ENCODE results near the gene GNAI2.

The GNAI2 gene

DNA sequence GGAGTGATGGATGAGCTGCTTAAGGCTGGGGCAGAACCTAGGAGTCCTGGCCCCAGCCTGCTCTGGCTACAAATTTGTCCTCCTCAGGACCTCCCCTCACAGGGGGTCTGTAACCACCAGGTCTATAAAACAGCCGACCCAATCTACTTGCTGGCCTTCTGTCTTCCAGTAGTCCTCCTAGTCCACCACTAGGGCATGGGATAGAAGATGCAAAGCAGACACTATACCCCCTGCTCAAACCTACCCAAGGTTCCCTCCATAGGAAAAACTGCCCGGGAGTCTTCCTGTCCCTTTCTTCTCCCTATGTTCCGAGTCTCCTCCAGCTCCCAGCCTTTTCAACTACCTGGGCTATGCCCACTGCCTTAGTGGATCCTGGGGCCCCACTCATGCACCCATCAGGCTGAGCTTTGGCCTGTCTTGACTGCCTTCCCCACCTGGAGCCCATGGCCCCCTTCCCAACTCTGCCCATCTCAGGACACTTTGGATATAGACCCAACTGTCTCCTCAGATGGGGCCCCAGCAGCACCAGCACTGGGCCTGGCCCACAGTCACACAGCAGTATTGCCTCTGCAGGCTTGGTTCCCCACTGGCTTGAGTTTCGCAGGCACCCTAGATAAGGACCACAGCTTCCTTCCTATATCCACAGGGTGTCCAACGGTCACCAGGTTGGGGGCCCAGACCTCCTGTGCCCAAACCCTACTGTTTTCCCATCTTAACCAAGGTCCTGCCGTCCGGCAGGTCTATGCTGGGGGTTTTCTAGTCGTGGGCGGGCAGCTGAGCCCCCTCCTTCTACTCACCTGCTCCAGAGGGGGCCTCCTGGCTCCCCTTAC is 62.1 kb downstream of the GNAI2 start:
- DNase-seq (ENCODE audit: low spot score): no peak

DNA sequence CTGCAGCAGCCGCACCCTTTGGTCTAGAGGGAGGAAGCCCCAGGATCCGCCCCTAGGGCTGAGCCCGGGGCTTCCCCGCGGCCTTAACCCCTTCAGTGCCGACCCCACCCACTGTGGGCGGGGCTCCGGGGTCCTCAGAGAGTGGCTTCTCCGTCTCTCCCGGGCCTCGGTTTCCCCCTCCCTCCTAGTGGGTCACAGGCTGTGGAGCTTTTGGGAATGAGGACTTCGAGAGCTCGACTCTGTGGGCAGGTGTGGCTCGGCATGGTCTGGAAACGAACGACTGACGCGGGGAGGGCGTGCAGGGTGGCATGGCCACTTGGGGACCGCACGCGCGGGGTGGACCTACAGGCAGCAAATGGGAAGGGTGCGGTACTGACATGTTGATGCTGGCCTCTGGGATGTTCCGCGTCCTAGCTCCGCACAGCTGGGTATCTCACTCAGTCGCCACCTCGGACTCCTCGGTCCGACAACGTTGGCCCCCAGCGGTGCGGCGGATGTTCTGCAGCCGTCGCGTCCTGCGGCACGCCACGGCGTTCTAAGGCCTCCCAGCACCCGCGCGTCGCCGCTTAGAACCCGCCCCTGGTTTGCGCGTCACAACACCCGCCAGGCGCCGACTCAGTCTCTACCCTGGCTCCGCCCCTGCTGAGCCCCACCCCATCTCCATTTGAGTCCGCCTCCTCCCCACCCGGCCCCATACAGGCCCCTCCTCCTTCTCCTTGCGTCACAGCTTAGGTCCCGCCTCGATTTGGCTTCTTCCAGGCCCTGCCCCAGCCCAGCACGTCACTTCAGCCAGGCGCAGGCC is 63.0 kb downstream of the GNAI2 start, which contains the start of the genes HYAL3 and NAA80:
HYAL3 (minus strand) TSS at position 570 of the 802 bp plus-strand sequence. CDS start 3,803 bp downstream, outside the sequence.
NAA80 (minus strand) TSS at position 570 of the 802 bp plus-strand sequence. CDS start 1,942 bp downstream, outside the sequence.
- peak; percentile 99 for DNase-seq (ENCODE audit: low spot score)

DNA sequence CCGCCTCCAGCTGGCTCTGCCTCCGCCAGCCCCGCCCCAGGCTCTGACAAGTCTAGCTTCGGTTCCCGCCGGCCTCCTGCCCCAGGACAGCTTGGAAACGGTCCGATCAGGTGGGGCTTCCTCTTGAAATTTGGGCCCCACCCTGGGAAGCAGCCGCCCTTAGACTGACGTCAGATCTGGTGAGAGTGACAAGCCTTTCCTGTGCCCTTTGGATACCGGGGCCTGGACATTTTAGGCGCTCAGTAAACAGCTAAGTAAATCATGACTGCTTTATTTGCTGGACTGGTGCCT is 63.6 kb downstream of the GNAI2 start:
- DNase-seq (ENCODE audit: low spot score): no peak

DNA sequence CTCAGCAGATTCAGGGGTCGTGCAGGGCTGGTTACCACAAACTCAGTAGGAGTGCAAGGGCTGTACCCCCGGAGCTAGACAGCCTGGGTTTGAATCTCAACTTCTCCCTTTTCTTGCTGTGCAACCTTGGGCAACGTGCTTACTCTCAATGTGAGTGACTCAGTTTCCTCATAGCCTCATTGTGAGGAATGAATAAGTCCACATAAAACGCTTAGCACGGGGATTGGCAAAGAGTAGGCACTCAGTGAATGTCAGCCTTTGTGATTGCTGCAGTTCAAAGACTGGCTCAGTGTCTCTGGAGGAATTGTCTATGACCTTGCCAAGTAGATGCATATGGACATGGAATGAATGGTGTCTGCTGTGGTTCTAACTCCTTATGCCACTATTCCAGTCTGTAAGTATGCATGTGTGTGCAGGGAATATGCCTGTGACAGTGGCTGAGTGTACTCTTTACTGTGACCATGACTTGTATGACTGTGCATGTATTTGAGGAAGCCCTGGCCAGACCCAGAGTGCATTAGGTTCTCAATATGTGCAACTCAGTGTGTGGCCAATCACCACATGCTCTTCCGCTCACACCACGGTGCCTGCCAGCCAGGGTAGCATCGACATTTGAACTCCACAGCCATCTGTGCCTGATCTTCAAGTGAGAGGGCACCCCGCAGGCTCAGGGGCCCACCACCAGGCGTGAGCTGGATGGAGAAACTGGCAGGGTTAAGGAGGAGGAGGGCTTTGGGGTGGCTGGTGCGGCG is 64.1 kb downstream of the GNAI2 start:
- peak; percentile 80 for DNase-seq (ENCODE audit: low spot score)

DNA sequence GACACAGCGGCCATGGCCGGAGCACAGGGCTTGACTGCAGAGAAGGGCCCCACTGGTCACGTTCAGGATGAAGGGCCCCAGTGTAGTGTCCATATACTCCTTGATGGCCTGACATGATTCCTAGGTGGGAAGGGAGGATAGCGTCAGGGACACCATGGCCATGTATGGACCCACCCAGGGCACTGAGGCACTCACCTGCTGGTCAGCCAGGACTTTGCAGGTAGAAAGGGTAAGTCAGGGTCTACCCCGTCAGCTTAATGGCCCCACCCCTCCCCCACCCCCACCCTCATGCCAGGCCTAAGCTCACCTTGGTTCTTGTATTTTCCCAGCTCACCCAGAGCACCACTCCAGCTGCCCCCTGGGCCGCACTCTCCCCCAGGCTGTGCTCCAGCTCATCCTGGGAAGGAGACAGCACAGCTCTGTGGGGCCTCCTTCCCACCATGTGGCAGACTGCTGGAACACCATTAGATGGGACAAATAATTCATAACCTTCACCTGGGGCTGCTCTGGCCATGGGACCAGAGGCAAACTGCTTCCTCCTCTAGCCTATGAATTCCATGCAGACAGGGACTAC is 64.8 kb downstream of the GNAI2 start:
- no peak for DNase-seq (ENCODE audit: low spot score)

DNA sequence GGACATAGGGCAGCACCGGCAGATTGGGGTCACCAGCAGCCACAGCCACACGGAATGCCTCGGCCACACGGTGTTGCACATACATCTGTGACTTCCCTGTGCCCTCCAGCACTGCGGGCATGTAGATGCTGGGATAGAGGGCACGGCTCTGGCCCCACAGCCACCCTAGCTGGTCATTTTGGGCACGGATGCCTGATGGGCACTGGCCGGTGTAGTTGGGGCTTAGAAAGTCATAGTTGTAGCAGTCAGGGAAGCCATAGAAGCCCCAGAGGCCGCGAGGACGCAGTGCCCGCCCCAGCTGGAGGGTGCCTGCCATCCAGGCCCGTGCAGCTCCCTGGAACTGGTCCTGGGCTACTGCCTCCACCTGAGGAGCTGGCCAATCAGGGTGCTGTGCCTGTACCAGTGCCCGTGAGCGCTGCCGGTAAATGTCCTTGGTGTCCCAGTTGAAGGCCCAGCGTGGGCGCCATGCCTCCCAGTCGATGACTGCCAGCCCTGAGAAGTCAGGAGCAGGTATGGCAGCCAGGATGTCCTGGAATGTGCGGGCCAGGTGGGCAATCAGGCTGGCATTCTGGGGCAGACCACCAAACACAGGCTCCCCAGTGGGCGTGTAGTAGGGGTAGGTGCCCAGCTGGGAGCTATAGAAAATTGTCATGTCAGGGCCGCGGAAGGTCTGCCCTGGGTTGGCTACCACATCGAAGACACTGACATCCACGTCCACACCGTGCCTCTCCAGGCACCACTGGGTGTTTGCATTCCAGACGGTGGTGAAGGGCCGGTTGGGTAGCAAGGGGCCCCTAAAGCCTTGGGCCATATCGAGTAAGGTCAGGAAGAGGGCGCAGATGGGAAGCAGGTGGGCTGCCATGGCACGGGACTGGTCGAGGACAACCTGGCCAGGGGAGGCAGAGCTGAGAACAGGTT is 66.3 kb downstream of the GNAI2 start:
- no peak for DNase-seq (ENCODE audit: low spot score)

DNA sequence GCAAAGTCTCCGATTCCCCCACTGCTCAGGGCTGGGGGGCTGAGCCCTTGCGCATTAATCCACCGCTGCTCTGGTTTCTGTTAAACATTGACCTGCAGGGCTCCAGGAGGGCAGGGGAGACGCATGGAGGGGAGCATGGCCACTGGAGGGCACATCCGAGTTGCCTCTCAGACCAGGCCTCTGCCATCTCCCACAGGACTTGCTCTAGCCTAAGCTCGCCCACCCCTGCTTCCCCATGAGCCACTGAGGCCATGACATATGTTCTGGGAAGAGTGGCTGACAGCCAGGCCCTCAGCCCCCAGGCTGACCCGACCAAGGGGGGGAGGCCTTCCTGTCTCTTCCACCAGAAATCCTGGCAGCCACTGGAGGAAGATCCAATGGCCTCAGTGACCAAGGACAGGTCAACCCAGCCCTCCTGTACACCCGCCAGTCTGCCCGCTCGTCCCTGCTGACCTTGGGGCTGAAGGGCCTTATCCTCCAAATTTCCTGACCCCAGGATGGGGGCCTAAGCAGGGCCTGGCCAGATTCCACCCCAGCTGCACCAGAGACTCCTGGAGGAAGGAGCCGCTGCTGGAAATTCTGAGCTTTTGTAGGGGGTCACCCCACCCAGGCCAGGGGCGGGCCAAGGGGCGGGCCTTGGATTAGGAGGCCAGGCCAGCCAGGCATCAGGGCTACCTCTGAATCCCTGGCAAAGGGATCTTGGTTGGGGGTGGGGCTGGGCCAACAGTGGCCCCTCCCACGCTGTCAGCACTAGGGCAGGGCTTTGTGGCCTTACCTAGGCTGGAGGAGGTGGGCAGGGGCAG is 67.2 kb downstream of the GNAI2 start, which contains the start of gene HYAL1:
HYAL1 (minus strand) TSS at position 562 of the 803 bp plus-strand sequence. CDS start 618 bp downstream, outside the sequence.
- DNase-seq (ENCODE audit: low spot score): no peak

DNA sequence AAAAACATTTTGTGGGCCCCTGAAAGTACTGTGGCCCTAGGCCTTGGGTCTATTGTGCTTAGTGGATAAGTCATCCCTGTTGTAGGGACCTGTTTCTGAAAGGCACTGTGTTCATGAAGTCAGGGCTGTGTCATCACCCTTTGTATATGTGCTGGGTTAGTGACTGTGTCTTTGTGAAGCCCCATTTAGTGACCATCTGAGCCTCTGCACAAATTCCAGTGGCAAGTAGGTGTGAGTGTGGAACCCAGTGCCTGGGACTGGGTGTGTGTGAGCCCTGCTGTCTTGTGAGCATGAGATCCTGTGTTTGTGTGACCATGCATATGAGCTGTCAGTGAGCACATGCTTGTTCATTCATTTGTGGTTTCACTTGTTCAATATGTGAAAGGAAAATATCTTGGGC is 68.6 kb downstream of the GNAI2 start:
- DNase-seq (ENCODE audit: low spot score): peak; percentile 54

Measured in RKO (cell line).